ENCODE data around the gene VEPH1.

VEPH1 gene

GRCh38 chr3:157294491-157294890, 208.7 kb downstream of the VEPH1 start:
- DNase-seq: no peak

GRCh38 chr3:157290766-157291165, 212.4 kb downstream of the VEPH1 start:
- DNase-seq: no peak

- no peak for DNase-seq
Measured at GRCh38 chr3:157285966-157286365, 217.2 kb downstream of the VEPH1 start.

- DNase-seq: no peak
Measured at GRCh38 chr3:157285141-157285540, 218.1 kb downstream of the VEPH1 start.

- DNase-seq: no peak
Measured at GRCh38 chr3:157284688-157285087, 218.5 kb downstream of the VEPH1 start.

GRCh38 chr3:157282261-157283191, 220.7 kb downstream of the VEPH1 start:
- no peak for DNase-seq

GRCh38 chr3:157280786-157281185, 222.4 kb downstream of the VEPH1 start:
- DNase-seq: no peak

GRCh38 chr3:157280354-157280753, 222.9 kb downstream of the VEPH1 start:
- DNase-seq: no peak

GRCh38 chr3:157279237-157279636, 224.0 kb downstream of the VEPH1 start:
- DNase-seq: no peak

- DNase-seq: no peak
Measured at GRCh38 chr3:157276801-157277200, 226.4 kb downstream of the VEPH1 start.

GRCh38 chr3:157275832-157276231, 227.4 kb downstream of the VEPH1 start:
- no peak for DNase-seq

- DNase-seq: no peak
Measured at GRCh38 chr3:157274644-157275137, 228.5 kb downstream of the VEPH1 start.

GRCh38 chr3:157271283-157271882, 231.8 kb downstream of the VEPH1 start:
- no peak for DNase-seq

GRCh38 chr3:157268026-157268425, 235.2 kb downstream of the VEPH1 start:
- no peak for DNase-seq

GRCh38 chr3:157265931-157266330, 237.3 kb downstream of the VEPH1 start:
- DNase-seq: no peak

- no peak for DNase-seq
Measured at GRCh38 chr3:157263027-157263426, 240.2 kb downstream of the VEPH1 start.

- no peak for DNase-seq
Measured at GRCh38 chr3:157261000-157261399, 242.2 kb downstream of the VEPH1 start.

GRCh38 chr3:157259825-157260224, 243.4 kb downstream of the VEPH1 start:
- DNase-seq: no peak

- DNase-seq: no peak
Measured at GRCh38 chr3:157257101-157257500, 246.1 kb downstream of the VEPH1 start.

GRCh38 chr3:157255797-157256196, 247.4 kb downstream of the VEPH1 start:
- DNase-seq: no peak

GRCh38 chr3:157251685-157252084, 251.5 kb downstream of the VEPH1 start:
- DNase-seq: no peak

GRCh38 chr3:157249606-157250005, 253.6 kb downstream of the VEPH1 start:
- DNase-seq: no peak

- DNase-seq: no peak
Measured at GRCh38 chr3:157248590-157249422, 254.4 kb downstream of the VEPH1 start.
